ENCODE measurements around the gene IFNA1.

DNA sequence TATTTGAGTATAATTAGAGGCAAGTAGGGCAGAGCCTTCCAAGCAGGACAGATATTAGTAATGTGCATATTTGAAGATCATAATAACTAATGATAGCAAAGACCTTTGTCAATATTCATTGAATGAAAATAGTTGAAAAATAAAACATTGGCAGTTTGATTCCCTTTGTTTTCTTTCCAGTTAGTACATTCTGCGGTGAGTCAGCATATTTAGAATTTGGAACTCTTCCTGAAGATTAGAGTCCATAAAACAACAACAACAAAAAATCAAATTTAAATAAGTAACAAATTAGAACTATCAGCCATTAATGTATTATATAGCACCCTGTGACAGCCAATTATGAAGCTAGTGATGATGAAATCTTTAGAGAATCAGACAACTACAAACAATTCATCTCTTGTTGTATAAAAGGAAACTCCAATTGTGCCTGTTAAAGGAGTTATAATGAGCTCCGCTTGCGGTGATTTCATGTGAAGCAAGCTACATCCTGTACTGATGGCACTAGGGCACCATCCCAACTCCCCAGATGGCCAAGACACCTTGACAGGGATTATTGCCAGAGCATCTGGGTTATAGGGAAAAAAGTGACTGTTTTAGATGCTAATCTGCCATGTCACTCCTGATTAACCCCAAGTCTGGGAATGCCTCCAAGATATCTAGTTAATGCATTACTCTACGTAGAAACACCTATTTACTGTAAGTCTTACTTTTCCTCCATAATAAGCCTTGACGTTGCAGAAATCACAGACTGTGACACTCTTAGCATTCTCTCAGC, 24.6 kb upstream of the IFNA1 start:
- TF ChIP-seq POLR2AphosphoS5 (IDR thresholded peaks at IDR 0.05; ENCODE audit: low read depth) (no peak), EZH2 (IDR thresholded peaks at IDR 0.05; ENCODE audit: low read depth, unreplicated experiment) (no peak)
- TF ChIP-seq, protein P1, sequence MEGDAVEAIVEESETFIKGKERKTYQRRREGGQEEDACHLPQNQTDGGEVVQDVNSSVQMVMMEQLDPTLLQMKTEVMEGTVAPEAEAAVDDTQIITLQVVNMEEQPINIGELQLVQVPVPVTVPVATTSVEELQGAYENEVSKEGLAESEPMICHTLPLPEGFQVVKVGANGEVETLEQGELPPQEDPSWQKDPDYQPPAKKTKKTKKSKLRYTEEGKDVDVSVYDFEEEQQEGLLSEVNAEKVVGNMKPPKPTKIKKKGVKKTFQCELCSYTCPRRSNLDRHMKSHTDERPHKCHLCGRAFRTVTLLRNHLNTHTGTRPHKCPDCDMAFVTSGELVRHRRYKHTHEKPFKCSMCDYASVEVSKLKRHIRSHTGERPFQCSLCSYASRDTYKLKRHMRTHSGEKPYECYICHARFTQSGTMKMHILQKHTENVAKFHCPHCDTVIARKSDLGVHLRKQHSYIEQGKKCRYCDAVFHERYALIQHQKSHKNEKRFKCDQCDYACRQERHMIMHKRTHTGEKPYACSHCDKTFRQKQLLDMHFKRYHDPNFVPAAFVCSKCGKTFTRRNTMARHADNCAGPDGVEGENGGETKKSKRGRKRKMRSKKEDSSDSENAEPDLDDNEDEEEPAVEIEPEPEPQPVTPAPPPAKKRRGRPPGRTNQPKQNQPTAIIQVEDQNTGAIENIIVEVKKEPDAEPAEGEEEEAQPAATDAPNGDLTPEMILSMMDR (conservative IDR thresholded peaks at IDR 0.05; ENCODE audit: low read depth in 2 of 2): no peak

All from GM23338 (cell line).